H1 (cell line): ENCODE measurements around the gene RRN3. TPM values are rescaled to one million over a fixed set of nuclear protein-coding genes. Genes with fewer than 3 reads are reported as not detected.
"Not testable (repeated sequence)": the region's sequence is repeated elsewhere in the genome, so short reads cannot be mapped to it uniquely, and the experiment has no call there.

ENCODE experiments used
- CTCF ChIA-PET: fragments of 300-600 bp; sonication (Branson Sonifier 250); formaldehyde crosslinking; loops from one replicate; lab custom pipeline; 2021; ENCODE audit not compliant: partially characterized antibody; lab: Charles Lee
- POLR2A ChIA-PET: fragments of 300-600 bp; sonication (Branson Sonifier 250); formaldehyde crosslinking; loops from one replicate; lab custom pipeline; 2021; ENCODE audit warnings: inconsistent platforms; ENCODE audit not compliant: partially characterized antibody; lab: Charles Lee
- DNase-seq, 2 experiments: peaks; one replicate each; pipeline versions ENCODE4 v3.0.0 to v3.0.0-alpha.2; 2010 to 2022; ENCODE audit warnings: low spot score in 2 of 2, low read depth in 1 of 2, mixed read lengths in 1 of 2
- FAIRE-seq: peaks from 2 replicates; lab custom pipeline; 2011; peaks lifted over from hg19 to GRCh38; lab: Jason Lieb, UNC
- H2AFZ ChIP-seq: 2 replicates; pipeline ENCODE4 v1.8.1; 2012; ENCODE audit warnings: low read length, inconsistent platforms
- H2AK5ac ChIP-seq: 2 replicates; pipeline ENCODE4 v1.6.1; 2013; ENCODE audit warnings: low read depth, low read length
- H2BK120ac ChIP-seq: replicated peaks from 2 replicates; pipeline ENCODE3; 2013; ENCODE audit warnings: low read depth, low read length, inconsistent platforms
- H2BK12ac ChIP-seq: 2 replicates; pipeline ENCODE4 v1.6.1; 2013; ENCODE audit warnings: low read depth, low read length
- H2BK15ac ChIP-seq: 2 replicates; pipeline ENCODE4 v1.6.1; 2013; ENCODE audit warnings: low read length
- H2BK20ac ChIP-seq: 2 replicates; pipeline ENCODE4 v1.6.1; 2013; ENCODE audit warnings: low read length
- H2BK5ac ChIP-seq: 2 replicates; pipeline ENCODE4 v1.6.1; 2013; ENCODE audit warnings: low read depth, low read length
- H3K14ac ChIP-seq: 2 replicates; pipeline ENCODE4 v1.6.1; 2013; ENCODE audit warnings: inconsistent platforms; ENCODE audit not compliant: insufficient read length
- H3K18ac ChIP-seq: 2 replicates; pipeline ENCODE4 v1.6.1; 2013; ENCODE audit warnings: low read length; ENCODE audit errors: extremely low read depth
- H3K23ac ChIP-seq: 2 replicates; pipeline ENCODE4 v1.6.1; 2013; ENCODE audit warnings: inconsistent platforms; ENCODE audit not compliant: insufficient read length
- H3K23me2 ChIP-seq: 2 replicates; pipeline ENCODE4 v1.6.1; 2013; ENCODE audit warnings: low read depth, low read length
- H3K27ac ChIP-seq: 2 replicates; pipeline ENCODE4 v1.6.1; 2011; ENCODE audit warnings: low read depth, low read length, inconsistent platforms
- H3K27me3 ChIP-seq, 4 experiments: replicated peaks in 1 of 4; 1 replicate in 1 of 4; 2 replicates in 3 of 4; pipeline versions ENCODE4 v1.6.1 to v1.8.1; 2011 to 2013; ENCODE audit warnings: low read length in 3 of 4, mild to moderate bottlenecking in 3 of 4, inconsistent platforms in 2 of 4, mixed read lengths in 2 of 4, moderate library complexity in 1 of 4; ENCODE audit not compliant: control insufficient read depth in 3 of 4, insufficient read depth in 3 of 4; ENCODE audit errors: extremely low read depth in 1 of 4
- H3K36me3 ChIP-seq, 4 experiments: 2 replicates each; pipeline versions ENCODE4 v1.6.1 to v1.8.1; 2011 to 2013; ENCODE audit warnings: mild to moderate bottlenecking in 4 of 4, low read length in 3 of 4, moderate library complexity in 2 of 4, control low read depth in 1 of 4, inconsistent platforms in 1 of 4; ENCODE audit not compliant: insufficient read depth in 4 of 4, control insufficient read depth in 2 of 4
- H3K4ac ChIP-seq: replicated peaks from 2 replicates; pipeline ENCODE3; 2013; ENCODE audit warnings: low read length, low read depth, mixed read lengths, inconsistent platforms; ENCODE audit not compliant: insufficient read length
- H3K4me1 ChIP-seq, 4 experiments: replicated peaks in 1 of 4; 1 replicate in 1 of 4; 2 replicates in 3 of 4; pipeline versions ENCODE4 v1.6.1 to v1.8.1; 2011 to 2013; ENCODE audit warnings: low read length in 3 of 4, inconsistent platforms in 2 of 4, mixed read lengths in 1 of 4; ENCODE audit not compliant: insufficient read depth in 4 of 4, control insufficient read depth in 3 of 4
- H3K4me2 ChIP-seq, 2 experiments: 2 replicates each; pipeline versions ENCODE4 v1.6.1 to v1.8.1; 2011 to 2013; ENCODE audit warnings: low read depth in 2 of 2, low read length in 2 of 2, control low read depth in 1 of 2, inconsistent platforms in 1 of 2, mild to moderate bottlenecking in 1 of 2; ENCODE audit not compliant: insufficient read depth in 1 of 2
- H3K4me3 ChIP-seq, 4 experiments: fragments of 200-600, 300-600 bp in 1 of 4; sonication (generic), shearing (Covaris generic), sonication (Bioruptor Twin) in 1 of 4; 2 replicates each; pipeline versions ENCODE4 v1.5.1 to v1.8.1; 2011 to 2016; ENCODE audit warnings: low read length in 4 of 4, low read depth in 3 of 4, control low read depth in 2 of 4, inconsistent platforms in 2 of 4, mild to moderate bottlenecking in 2 of 4, mixed read lengths in 1 of 4, moderate library complexity in 1 of 4; ENCODE audit not compliant: insufficient read depth in 2 of 4; ENCODE audit errors: extremely low read depth in 1 of 4
- H3K56ac ChIP-seq: replicated peaks from 2 replicates; pipeline ENCODE3; 2013; ENCODE audit warnings: low read depth, mild to moderate bottlenecking, mixed read lengths, low read length, inconsistent platforms; ENCODE audit not compliant: insufficient read length
- H3K79me1 ChIP-seq: 2 replicates; pipeline ENCODE4 v1.6.1; 2013; ENCODE audit warnings: low read depth, low read length, control low read depth
- H3K79me2 ChIP-seq, 2 experiments: 2 replicates each; pipeline versions ENCODE4 v1.6.1 to v1.8.1; 2012 to 2013; ENCODE audit warnings: low read length in 2 of 2, mild to moderate bottlenecking in 2 of 2, inconsistent platforms in 1 of 2; ENCODE audit not compliant: insufficient read depth in 2 of 2, control insufficient read depth in 1 of 2
- H3K9ac ChIP-seq, 4 experiments: replicated peaks in 1 of 4; 1 replicate in 1 of 4; 2 replicates in 3 of 4; pipeline versions ENCODE4 v1.6.1 to v1.8.1; 2011 to 2013; ENCODE audit warnings: low read depth in 3 of 4, low read length in 3 of 4, control low read depth in 2 of 4, mild to moderate bottlenecking in 2 of 4, moderate library complexity in 2 of 4, inconsistent platforms in 1 of 4; ENCODE audit errors: extremely low read depth in 1 of 4
- H3K9me3 ChIP-seq, 2 experiments: 2 replicates each; pipeline versions ENCODE4 v1.6.1 to v1.8.1; 2012 to 2013; ENCODE audit warnings: mild to moderate bottlenecking in 2 of 2, moderate library complexity in 2 of 2, control low read depth in 1 of 2, inconsistent platforms in 1 of 2, low read depth in 1 of 2, low read length in 1 of 2, mixed read lengths in 1 of 2; ENCODE audit not compliant: insufficient read depth in 2 of 2
- H4K20me1 ChIP-seq, 2 experiments: replicated peaks in 1 of 2; 2 replicates each; pipeline versions ENCODE3 to v1.8.1; 2011 to 2013; ENCODE audit warnings: inconsistent platforms in 2 of 2, low read length in 2 of 2, mild to moderate bottlenecking in 1 of 2; ENCODE audit not compliant: insufficient read depth in 2 of 2, control insufficient read depth in 1 of 2
- H4K5ac ChIP-seq: 2 replicates; pipeline ENCODE4 v1.6.1; 2013; ENCODE audit warnings: low read length, low read depth, mixed read lengths, inconsistent platforms; ENCODE audit not compliant: insufficient read length
- H4K8ac ChIP-seq: 2 replicates; pipeline ENCODE4 v1.8.0; 2013; ENCODE audit warnings: mild to moderate bottlenecking, moderate library complexity, low read length, inconsistent platforms; ENCODE audit not compliant: insufficient read depth; ENCODE audit errors: extremely low read depth
- H4K91ac ChIP-seq: replicated peaks from 2 replicates; pipeline ENCODE3; 2013; ENCODE audit warnings: low read length, mixed read lengths, inconsistent platforms; ENCODE audit not compliant: insufficient read length
- GABPA ChIP-seq: IDR thresholded peaks from 2 replicates; pipeline ENCODE4 v1.6.1; 2011; ENCODE audit warnings: mild to moderate bottlenecking, low read length, moderate library complexity, borderline replicate concordance; ENCODE audit not compliant: insufficient read depth
- NRF1 ChIP-seq: IDR thresholded peaks from 2 replicates; pipeline ENCODE4 v1.6.1; 2011; ENCODE audit warnings: mild to moderate bottlenecking, low read depth, low read length, improper control_type of control experiment
- RAD21 ChIP-seq, 2 experiments: IDR thresholded peaks in 1 of 2; conservative IDR thresholded peaks in 1 of 2; 2 replicates each; pipeline ENCODE4 v1.6.1; 2011; ENCODE audit warnings: low read depth in 2 of 2, low read length in 2 of 2, improper control_type of control experiment in 1 of 2, inconsistent platforms in 1 of 2, mild to moderate bottlenecking in 1 of 2, moderate library complexity in 1 of 2
- SIRT6 ChIP-seq: IDR thresholded peaks from one replicate; pipeline ENCODE4 v1.7.1; 2012; ENCODE audit warnings: low read length, inconsistent platforms
- SP1 ChIP-seq: IDR thresholded peaks from 2 replicates; pipeline ENCODE4 v1.6.1; 2011; ENCODE audit warnings: low read depth, low read length
- SP4 ChIP-seq: IDR thresholded peaks from 2 replicates; pipeline ENCODE4 v1.6.1; 2012; ENCODE audit warnings: low read length, inconsistent platforms
- TAF1 ChIP-seq: IDR thresholded peaks from 2 replicates; pipeline ENCODE4 v1.6.1; 2011; ENCODE audit warnings: mild to moderate bottlenecking, low read depth, low read length
- YY1 ChIP-seq: IDR thresholded peaks from 2 replicates; pipeline ENCODE4 v1.6.1; 2011; ENCODE audit warnings: low read depth, mild to moderate bottlenecking, low read length
- WGBS, 2 experiments: shearing (Covaris generic) in 1 of 2; methylation state at CpG; one replicate each; pipeline versions ENCODE4 v1.1.6 to v1.1.7; 2013 to 2015; ENCODE audit warnings: low lambda C conversion rate in 2 of 2, mixed read lengths in 2 of 2, inconsistent platforms in 1 of 2, low coverage in 1 of 2, missing lambda C conversion rate in 1 of 2; ENCODE audit not compliant: insufficient replicate concordance in 2 of 2, insufficient coverage in 1 of 2, insufficient read length in 1 of 2; ENCODE audit errors: extremely low coverage in 1 of 2, missing lambda C conversion rate in 1 of 2; 5-methylcytosine and 5-hydroxymethylcytosine counted together
- polyA plus RNA-seq, 7 experiments: library from polyadenylated mRNA; depleted of rRNA in 3 of 7; stranded (reverse) in 5 of 7; unstranded in 2 of 7; fragments of >200 nt in 5 of 7; fragments of 200-250 nt in 2 of 7; gene quantifications; 1 replicate in 5 of 7; 2 replicates in 1 of 7; 4 replicates in 1 of 7; pipeline versions ENCODE4 v1.2.1 to v1.2.3, GENCODE V29; 2011 to 2013; ENCODE audit warnings: missing spikeins in 2 of 7, mixed read lengths in 2 of 7
- total RNA-seq: library from RNA; stranded (reverse); fragmentation: NEBNext Ultra II Directional; extraction: Animal tissue kit (Norgen Biotek cat#: 25700); gene quantifications from 2 replicates; pipeline ENCODE4 v1.2.1, GENCODE V29; 2021
- TF ChIP-seq, protein P1 (sequence below): IDR thresholded peaks from 2 replicates; pipeline ENCODE4 v1.6.1; 2011; ENCODE audit warnings: low read length, improper control_type of control experiment

RRN3 gene
- total and polyA plus RNA-seq, 2 of the 8 experiments (the other 6 are each of a cell fraction or from before 2014, with no cell fraction given): 15.1 to 26.0 TPM

DNA sequence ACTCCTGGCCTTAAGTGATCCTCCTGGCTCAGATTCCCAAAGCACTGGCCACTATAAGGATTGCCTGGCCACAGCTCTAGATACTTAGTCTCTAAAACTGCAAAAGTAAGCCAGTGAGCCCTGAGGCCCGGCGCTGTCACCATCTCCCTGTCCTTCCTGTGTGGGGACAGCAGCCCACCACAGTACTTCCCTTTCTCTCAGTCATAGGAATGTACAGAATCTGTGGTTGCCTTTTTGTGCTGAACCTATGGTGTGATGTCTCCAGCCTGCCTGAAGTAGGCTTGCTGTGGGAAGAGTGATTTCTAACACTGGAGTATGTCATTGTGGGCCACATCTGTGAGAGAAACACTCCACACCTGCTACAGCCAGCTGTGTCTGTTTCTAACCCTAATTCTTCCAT lies 62.9 kb downstream of the RRN3 start (continued):
- TF ChIP-seq NRF1: no peak
- no peak for TF ChIP-seq SP1
- TF ChIP-seq SIRT6: no peak
- no peak for TF ChIP-seq YY1
- no peak for TF ChIP-seq TAF1
- TF ChIP-seq SP4: no peak
- no peak for TF ChIP-seq RAD21 (IDR thresholded peaks at IDR 0.05 in 1 of 2, conservative IDR thresholded peaks at IDR 0.05 in 1 of 2; ENCODE audit: low read depth in 2 of 2, low read length in 2 of 2)
- TF ChIP-seq, protein P1, sequence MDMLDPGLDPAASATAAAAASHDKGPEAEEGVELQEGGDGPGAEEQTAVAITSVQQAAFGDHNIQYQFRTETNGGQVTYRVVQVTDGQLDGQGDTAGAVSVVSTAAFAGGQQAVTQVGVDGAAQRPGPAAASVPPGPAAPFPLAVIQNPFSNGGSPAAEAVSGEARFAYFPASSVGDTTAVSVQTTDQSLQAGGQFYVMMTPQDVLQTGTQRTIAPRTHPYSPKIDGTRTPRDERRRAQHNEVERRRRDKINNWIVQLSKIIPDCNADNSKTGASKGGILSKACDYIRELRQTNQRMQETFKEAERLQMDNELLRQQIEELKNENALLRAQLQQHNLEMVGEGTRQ: no peak
- TF ChIP-seq GABPA: no peak

DNA sequence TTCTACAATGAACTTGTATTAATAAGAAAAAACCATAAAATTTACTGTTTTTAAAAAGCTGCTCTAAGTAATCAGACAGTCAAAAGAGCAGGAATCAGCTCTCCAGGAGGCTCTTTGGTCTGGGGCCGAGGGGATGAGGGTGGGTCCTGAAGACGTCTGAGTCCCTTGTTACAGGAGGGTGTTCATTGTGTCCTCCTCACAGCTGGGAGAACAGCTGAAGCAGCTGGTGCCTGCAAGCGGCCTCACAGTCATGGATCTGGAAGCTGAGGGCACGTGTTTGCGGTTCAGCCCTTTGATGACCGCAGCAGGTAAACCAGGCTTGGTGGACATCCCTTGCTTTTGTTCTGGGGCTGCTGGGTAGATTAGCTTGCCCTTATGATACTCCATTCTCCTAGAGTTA lies 64.3 kb downstream of the RRN3 start:
- H2BK5ac ChIP-seq, DNase-seq, H4K5ac ChIP-seq, H2BK20ac ChIP-seq, POLR2A ChIA-PET, H3K27ac ChIP-seq, H2BK120ac ChIP-seq, H3K79me1 ChIP-seq, H3K56ac ChIP-seq, H2AK5ac ChIP-seq, H3K9me3 ChIP-seq, H3K18ac ChIP-seq, CTCF ChIA-PET, H2BK12ac ChIP-seq, H4K91ac ChIP-seq, H3K79me2 ChIP-seq, H3K4me1 ChIP-seq, H3K4me3 ChIP-seq, H2AFZ ChIP-seq, H3K27me3 ChIP-seq, H3K14ac ChIP-seq, H3K9ac ChIP-seq, H3K23ac ChIP-seq, H3K23me2 ChIP-seq, H4K20me1 ChIP-seq, H3K4ac ChIP-seq, H3K4me2 ChIP-seq, H4K8ac ChIP-seq, H2BK15ac ChIP-seq: not testable (repeated sequence)
- FAIRE-seq: peak; percentile 42
- H3K36me3 ChIP-seq: peaks cover 10 to 36% (median 30%) of the 10 kb centered on the region in 4 experiments; a peak in 7 of 8 replicates
- WGBS, 2 experiments: 94% methylated on average over 6 of the region's 6 CpGs; no CpG with 5 or more reads in 1 of the 2 experiments
